KMS-11 (cell line): ENCODE results near the gene GJB5.
A peak's percentile ranks its signal among the peaks of the same experiment; 100 is the strongest.

ENCODE experiments used
- H2AFZ ChIP-seq: fragments of 200-600 bp; sonication (generic); 2 replicates; pipeline ENCODE4 v1.6.1; 2016; ENCODE audit warnings: antibody characterized with exemption, mixed run types, low read depth
- H3K27ac ChIP-seq: fragments of 200-600 bp; sonication (generic); 2 replicates; pipeline ENCODE4 v1.6.1; 2016; ENCODE audit warnings: mild to moderate bottlenecking, mixed run types
- H3K27me3 ChIP-seq: fragments of 200-600 bp; sonication (generic); 2 replicates; pipeline ENCODE4 v1.6.1; 2017; ENCODE audit warnings: mild to moderate bottlenecking, low read depth, mixed run types, moderate library complexity; ENCODE audit not compliant: insufficient read depth
- H3K36me3 ChIP-seq: fragments of 200-600 bp; sonication (generic); 2 replicates; pipeline ENCODE4 v1.6.1; 2017; ENCODE audit warnings: mild to moderate bottlenecking, mixed run types; ENCODE audit not compliant: insufficient read depth
- H3K4me1 ChIP-seq: fragments of 200-600 bp; sonication (generic); 2 replicates; pipeline ENCODE4 v1.6.1; 2016; ENCODE audit warnings: mild to moderate bottlenecking, low read depth, mixed run types; ENCODE audit not compliant: poor library complexity, severe bottlenecking
- H3K4me2 ChIP-seq: fragments of 200-600 bp; sonication (generic); 2 replicates; pipeline ENCODE4 v1.7.0; 2016; ENCODE audit warnings: mild to moderate bottlenecking, mixed run types
- H3K4me3 ChIP-seq: fragments of 200-600 bp; sonication (generic); IDR thresholded peaks from 2 replicates; pipeline ENCODE4 v1.6.1; 2017; ENCODE audit warnings: low read depth, low read length, mixed read lengths; ENCODE audit not compliant: insufficient read depth
- H3K79me2 ChIP-seq: fragments of 200-600 bp; sonication (generic); 2 replicates; pipeline ENCODE4 v1.6.1; 2016; ENCODE audit warnings: low read depth, mixed run types; ENCODE audit not compliant: insufficient read depth
- H3K9ac ChIP-seq: fragments of 200-600 bp; sonication (generic); 2 replicates; pipeline ENCODE4 v1.6.1; 2016; ENCODE audit warnings: mild to moderate bottlenecking, mixed run types
- H4K20me1 ChIP-seq: fragments of 200-600 bp; sonication (generic); 2 replicates; pipeline ENCODE4 v1.6.1; 2016; ENCODE audit warnings: mild to moderate bottlenecking, mixed run types; ENCODE audit not compliant: insufficient read depth
- CTCF ChIP-seq: fragments of 200-600 bp; sonication (generic); conservative IDR thresholded peaks from 2 replicates; pipeline ENCODE4 v1.6.1; 2017; ENCODE audit warnings: low read depth, mild to moderate bottlenecking, antibody characterized with exemption, low read length, moderate library complexity, mixed read lengths

The GJB5 gene

GRCh38 chr1:34784751-34785221, 29.9 kb downstream of the GJB5 start:
- no peak for TF ChIP-seq CTCF
- no peak overlapping the region for H3K27ac ChIP-seq
- no peak overlapping the region for H3K9ac ChIP-seq
- peaks cover under 1% of the 10 kb centered on the region for H3K4me1 ChIP-seq
- no peaks in the 10 kb centered on the region for H3K79me2 ChIP-seq
- H3K27me3 ChIP-seq, result no peaks in the 10 kb centered on the region
- H3K4me2 ChIP-seq, result no peak overlapping the region
- H2AFZ ChIP-seq, result no peak overlapping the region
- H3K36me3 ChIP-seq, result no peaks in the 10 kb centered on the region
- no peaks in the 10 kb centered on the region for H4K20me1 ChIP-seq
- no peak overlapping the region for H3K4me3 ChIP-seq

GRCh38 chr1:34785231-34785874, 30.5 kb downstream of the GJB5 start:
- H2AFZ ChIP-seq, result no peak overlapping the region
- H4K20me1 ChIP-seq, result no peaks in the 10 kb centered on the region
- no peak overlapping the region for H3K4me3 ChIP-seq
- no peak overlapping the region for H3K4me2 ChIP-seq
- peaks cover 7% of the 10 kb centered on the region for H3K4me1 ChIP-seq
- TF ChIP-seq CTCF, result no peak
- H3K79me2 ChIP-seq, result no peaks in the 10 kb centered on the region
- H3K36me3 ChIP-seq, result no peaks in the 10 kb centered on the region
- no peak overlapping the region for H3K9ac ChIP-seq
- H3K27ac ChIP-seq, result no peak overlapping the region
- no peaks in the 10 kb centered on the region for H3K27me3 ChIP-seq

- no peak overlapping the region for H3K27ac ChIP-seq
- H3K9ac ChIP-seq, result no peak overlapping the region
- no peak for TF ChIP-seq CTCF
- no peak overlapping the region for H3K4me3 ChIP-seq
- H3K4me2 ChIP-seq, result no peak overlapping the region
- H3K4me1 ChIP-seq, result peaks cover 8% of the 10 kb centered on the region
- H2AFZ ChIP-seq, result no peak overlapping the region
- H3K36me3 ChIP-seq, result no peaks in the 10 kb centered on the region
- no peaks in the 10 kb centered on the region for H3K79me2 ChIP-seq
- no peaks in the 10 kb centered on the region for H3K27me3 ChIP-seq
- no peaks in the 10 kb centered on the region for H4K20me1 ChIP-seq
Measured at GRCh38 chr1:34785875-34786470, 31.1 kb downstream of the GJB5 start.

- no peaks in the 10 kb centered on the region for H4K20me1 ChIP-seq
- H2AFZ ChIP-seq, result no peak overlapping the region
- no peaks in the 10 kb centered on the region for H3K79me2 ChIP-seq
- H3K27ac ChIP-seq, result no peak overlapping the region
- no peak overlapping the region for H3K4me3 ChIP-seq
- H3K9ac ChIP-seq, result no peak overlapping the region
- TF ChIP-seq CTCF, result peak; percentile 77
- peaks cover 8% of the 10 kb centered on the region for H3K4me1 ChIP-seq
- H3K36me3 ChIP-seq, result no peaks in the 10 kb centered on the region
- H3K27me3 ChIP-seq, result no peaks in the 10 kb centered on the region
- no peak overlapping the region for H3K4me2 ChIP-seq
Measured at GRCh38 chr1:34786521-34787325, 31.9 kb downstream of the GJB5 start.
